Measurements from ENCODE around the gene SPATA16.

SPATA16 gene

DNA sequence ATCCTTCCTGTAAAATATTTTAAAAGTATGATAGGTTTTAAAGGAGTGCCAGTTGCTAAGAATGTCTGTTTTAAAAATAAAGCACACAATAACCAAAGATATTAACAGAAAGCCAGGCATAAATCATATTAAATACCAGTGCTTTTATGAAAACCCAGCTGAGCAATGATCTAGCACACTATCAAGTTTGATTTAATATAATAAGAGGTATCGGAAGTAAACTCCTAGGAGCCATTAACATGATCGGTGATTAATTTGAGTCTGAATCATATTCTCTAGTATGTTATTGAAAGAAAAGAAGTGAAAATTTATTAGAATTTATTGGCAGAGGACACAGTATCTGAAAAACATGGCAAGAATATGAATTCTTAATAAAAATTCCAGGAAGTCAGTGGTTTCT lies 91.7 kb downstream of the SPATA16 start:
- Histone ChIP-seq H3F3A (ENCODE audit: control insufficient read depth, insufficient read depth) (no peaks in the 10 kb centered on the region), H3K27me3 (ENCODE audit: control insufficient read depth, low read length) (no peaks in the 10 kb centered on the region), H3K4me3 (ENCODE audit: low read length) (no peak overlapping the region), H3K4me1 (ENCODE audit: control insufficient read depth, low read length) (no peaks in the 10 kb centered on the region), H3K9me2 (replicated peaks; ENCODE audit: control insufficient read depth, low read length) (no peaks in the 10 kb centered on the region), H4K20me1 (ENCODE audit: control insufficient read depth, insufficient read depth, low read depth, low read length) (no peaks in the 10 kb centered on the region), H3K27ac (ENCODE audit: low read depth, low read length) (no peak overlapping the region), H3K36me3 (ENCODE audit: control insufficient read depth, low read length) (no peaks in the 10 kb centered on the region), H3K79me2 (ENCODE audit: control insufficient read depth, low read length) (no peaks in the 10 kb centered on the region), H3K4me2 (ENCODE audit: low read length) (no peak overlapping the region), H3K9me3 (ENCODE audit: control insufficient read depth, insufficient read depth, low read length) (no peaks in the 10 kb centered on the region)
- TF ChIP-seq EZH2phosphoT487 (IDR thresholded peaks at IDR 0.05; ENCODE audit: borderline replicate concordance, low read length): no peak
- TF ChIP-seq, protein P1, sequence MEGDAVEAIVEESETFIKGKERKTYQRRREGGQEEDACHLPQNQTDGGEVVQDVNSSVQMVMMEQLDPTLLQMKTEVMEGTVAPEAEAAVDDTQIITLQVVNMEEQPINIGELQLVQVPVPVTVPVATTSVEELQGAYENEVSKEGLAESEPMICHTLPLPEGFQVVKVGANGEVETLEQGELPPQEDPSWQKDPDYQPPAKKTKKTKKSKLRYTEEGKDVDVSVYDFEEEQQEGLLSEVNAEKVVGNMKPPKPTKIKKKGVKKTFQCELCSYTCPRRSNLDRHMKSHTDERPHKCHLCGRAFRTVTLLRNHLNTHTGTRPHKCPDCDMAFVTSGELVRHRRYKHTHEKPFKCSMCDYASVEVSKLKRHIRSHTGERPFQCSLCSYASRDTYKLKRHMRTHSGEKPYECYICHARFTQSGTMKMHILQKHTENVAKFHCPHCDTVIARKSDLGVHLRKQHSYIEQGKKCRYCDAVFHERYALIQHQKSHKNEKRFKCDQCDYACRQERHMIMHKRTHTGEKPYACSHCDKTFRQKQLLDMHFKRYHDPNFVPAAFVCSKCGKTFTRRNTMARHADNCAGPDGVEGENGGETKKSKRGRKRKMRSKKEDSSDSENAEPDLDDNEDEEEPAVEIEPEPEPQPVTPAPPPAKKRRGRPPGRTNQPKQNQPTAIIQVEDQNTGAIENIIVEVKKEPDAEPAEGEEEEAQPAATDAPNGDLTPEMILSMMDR (IDR thresholded peaks at IDR 0.05; ENCODE audit: low read depth, low read length, poor library complexity, severe bottlenecking): no peak

DNA sequence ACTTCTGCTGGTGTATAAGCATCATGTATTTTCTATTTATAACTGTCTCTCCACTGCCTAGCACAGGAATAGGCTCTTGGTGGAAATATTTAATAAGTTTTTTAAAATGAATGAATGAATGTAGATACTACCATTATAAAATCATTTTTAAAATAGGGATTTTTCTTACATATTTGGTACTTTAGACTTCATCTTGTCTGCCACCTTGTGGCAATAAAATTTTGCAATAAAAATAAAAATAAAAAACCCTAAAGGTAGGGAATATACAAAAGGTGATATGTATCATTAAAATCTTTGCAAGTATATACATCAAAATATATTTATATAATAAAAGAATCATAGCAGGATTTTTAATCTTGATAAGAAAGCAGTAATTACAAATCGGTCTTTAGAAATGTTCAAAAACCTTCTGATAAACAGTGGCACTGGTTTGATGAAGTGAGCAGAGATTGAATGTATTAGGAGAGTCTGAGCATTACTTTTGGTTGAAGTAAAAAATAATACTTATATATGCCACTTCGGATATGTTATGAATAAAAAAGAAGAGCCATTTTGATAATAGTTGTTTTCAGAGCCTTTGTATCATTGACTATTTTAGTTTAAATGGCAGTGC lies 95.2 kb downstream of the SPATA16 start:
- Histone ChIP-seq H3K27me3 (ENCODE audit: control insufficient read depth, low read length) (no peaks in the 10 kb centered on the region), H3K79me2 (ENCODE audit: control insufficient read depth, low read length) (no peaks in the 10 kb centered on the region), H3K9me3 (ENCODE audit: control insufficient read depth, insufficient read depth, low read length) (no peaks in the 10 kb centered on the region), H3K9me2 (replicated peaks; ENCODE audit: control insufficient read depth, low read length) (no peaks in the 10 kb centered on the region), H3K4me2 (ENCODE audit: low read length) (no peak overlapping the region), H3K27ac (ENCODE audit: low read depth, low read length) (no peak overlapping the region), H3F3A (ENCODE audit: control insufficient read depth, insufficient read depth) (no peaks in the 10 kb centered on the region), H3K36me3 (ENCODE audit: control insufficient read depth, low read length) (no peaks in the 10 kb centered on the region), H3K4me3 (ENCODE audit: low read length) (no peak overlapping the region), H4K20me1 (ENCODE audit: control insufficient read depth, insufficient read depth, low read depth, low read length) (no peaks in the 10 kb centered on the region), H3K4me1 (ENCODE audit: control insufficient read depth, low read length) (no peaks in the 10 kb centered on the region)
- TF ChIP-seq, protein P1 (IDR thresholded peaks at IDR 0.05; ENCODE audit: low read depth, low read length, poor library complexity, severe bottlenecking): no peak
- no peak for TF ChIP-seq EZH2phosphoT487 (IDR thresholded peaks at IDR 0.05; ENCODE audit: borderline replicate concordance, low read length)

DNA sequence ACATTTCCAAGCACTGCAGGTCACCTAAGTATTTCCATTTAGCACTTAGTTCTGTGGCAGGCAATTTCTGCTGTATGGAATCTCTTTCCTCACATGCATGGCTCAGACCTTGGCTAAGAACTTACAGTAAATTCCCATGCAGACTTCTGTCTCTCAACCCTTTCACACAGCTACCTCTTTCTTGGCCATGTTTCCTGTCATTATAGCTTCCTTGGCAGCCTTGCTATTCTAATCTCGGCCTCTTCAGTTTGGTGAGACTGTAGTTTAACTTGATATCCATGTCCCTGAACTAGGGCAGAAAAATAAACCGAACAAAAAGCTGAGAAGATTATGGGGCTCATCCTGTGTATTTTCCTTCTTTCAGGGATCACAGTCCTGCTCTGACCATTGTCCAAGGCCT lies 96.0 kb downstream of the SPATA16 start:
- H3K79me2 ChIP-seq (ENCODE audit: control insufficient read depth, low read length): no peaks in the 10 kb centered on the region
- no peak overlapping the region for H3K4me2 ChIP-seq (ENCODE audit: low read length)
- H3K36me3 ChIP-seq (ENCODE audit: control insufficient read depth, low read length): no peaks in the 10 kb centered on the region
- no peak overlapping the region for H3K27ac ChIP-seq (ENCODE audit: low read depth, low read length)
- TF ChIP-seq, protein P1 (IDR thresholded peaks at IDR 0.05; ENCODE audit: low read depth, low read length, poor library complexity, severe bottlenecking): no peak
- no peak for TF ChIP-seq EZH2phosphoT487 (IDR thresholded peaks at IDR 0.05; ENCODE audit: borderline replicate concordance, low read length)
- H3K4me3 ChIP-seq (ENCODE audit: low read length): no peak overlapping the region
- no peaks in the 10 kb centered on the region for H3F3A ChIP-seq (ENCODE audit: control insufficient read depth, insufficient read depth)
- H3K9me2 ChIP-seq (replicated peaks; ENCODE audit: control insufficient read depth, low read length): no peaks in the 10 kb centered on the region
- no peaks in the 10 kb centered on the region for H4K20me1 ChIP-seq (ENCODE audit: control insufficient read depth, insufficient read depth, low read depth, low read length)
- no peaks in the 10 kb centered on the region for H3K9me3 ChIP-seq (ENCODE audit: control insufficient read depth, insufficient read depth, low read length)
- H3K27me3 ChIP-seq (ENCODE audit: control insufficient read depth, low read length): no peaks in the 10 kb centered on the region
- H3K4me1 ChIP-seq (ENCODE audit: control insufficient read depth, low read length): no peaks in the 10 kb centered on the region

All from DOHH2 (cell line).